ENCODE results near the gene DPP9.
"Not testable (repeated sequence)": the region's sequence is repeated elsewhere in the genome, so short reads cannot be mapped to it uniquely, and the experiment has no call there.

The DPP9 gene

DNA sequence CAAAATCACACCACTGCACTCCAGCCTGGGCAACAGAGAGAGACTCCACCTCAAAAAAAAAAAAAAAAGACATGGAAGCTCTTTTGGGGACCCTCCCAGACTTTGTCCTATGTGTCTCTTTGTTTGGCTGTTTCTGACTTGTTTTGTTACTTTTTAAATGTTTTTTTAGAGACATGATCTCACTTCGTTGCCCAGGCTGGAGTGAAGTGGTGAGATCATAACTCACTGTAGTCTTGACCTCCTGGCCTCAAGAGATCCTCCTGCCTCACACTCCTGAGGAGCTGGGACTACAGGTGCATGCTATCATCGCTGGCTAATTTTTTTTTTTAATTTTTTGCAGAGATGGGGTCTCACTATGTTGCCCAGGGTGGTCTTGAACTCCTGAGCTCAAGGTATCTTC, 16.4 kb upstream of the DPP9 start:
- DNase-seq (ENCODE audit: low read depth), result no peak

DNA sequence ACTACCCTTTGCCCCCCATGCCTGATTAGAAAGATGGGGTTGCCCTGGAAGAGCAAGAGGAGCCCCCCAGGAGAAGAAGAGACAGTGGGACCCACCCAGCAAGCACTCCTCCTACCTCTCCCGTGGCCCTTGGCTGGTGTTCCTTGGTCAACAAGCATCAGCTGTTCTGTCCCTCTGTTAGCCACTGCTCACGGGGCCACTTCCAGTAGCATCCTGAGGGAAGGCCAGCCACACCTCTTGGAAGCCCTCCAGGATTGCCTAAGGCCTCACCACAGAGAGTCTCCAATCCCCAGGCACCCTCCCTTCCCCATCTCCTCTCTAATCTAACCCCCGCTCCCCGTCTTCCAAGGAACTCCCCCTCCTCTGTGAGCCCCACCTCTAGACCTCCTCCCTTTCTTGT, 15.1 kb upstream of the DPP9 start:
- no peak for DNase-seq (ENCODE audit: low read depth)

DNA sequence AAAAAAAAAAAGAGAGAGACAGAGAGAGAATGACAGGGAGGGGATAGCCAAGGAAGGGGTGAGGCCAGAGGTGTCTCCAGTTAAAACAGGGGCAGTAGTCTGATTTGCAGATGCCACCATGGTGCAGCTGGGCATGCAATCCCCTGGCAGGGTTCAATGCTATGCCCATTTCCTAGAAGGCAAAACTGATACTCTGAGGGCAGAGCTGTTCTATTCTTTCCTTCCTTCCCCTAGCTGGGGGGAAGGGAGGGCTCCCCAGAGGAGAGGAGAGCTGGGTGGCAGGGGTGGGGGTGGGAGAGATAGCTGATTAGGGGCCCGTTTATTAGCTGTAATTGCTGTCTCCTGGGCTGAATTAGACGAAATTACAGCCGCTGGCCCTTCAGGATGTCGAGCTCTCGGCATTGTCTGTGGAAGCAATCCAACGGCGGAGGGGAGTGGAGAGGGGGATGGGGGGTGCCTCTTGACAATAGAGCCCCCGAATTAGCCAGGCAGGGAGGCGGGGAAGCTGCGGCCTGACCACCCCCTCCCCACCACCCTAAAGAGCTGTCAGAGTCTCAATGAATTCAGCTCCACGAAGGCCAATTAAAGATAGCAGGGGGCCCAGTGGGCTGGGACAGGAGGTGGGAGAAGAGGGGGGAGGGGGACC, 14.4 kb upstream of the DPP9 start:
- DNase-seq (ENCODE audit: low read depth), result no peak

DNA sequence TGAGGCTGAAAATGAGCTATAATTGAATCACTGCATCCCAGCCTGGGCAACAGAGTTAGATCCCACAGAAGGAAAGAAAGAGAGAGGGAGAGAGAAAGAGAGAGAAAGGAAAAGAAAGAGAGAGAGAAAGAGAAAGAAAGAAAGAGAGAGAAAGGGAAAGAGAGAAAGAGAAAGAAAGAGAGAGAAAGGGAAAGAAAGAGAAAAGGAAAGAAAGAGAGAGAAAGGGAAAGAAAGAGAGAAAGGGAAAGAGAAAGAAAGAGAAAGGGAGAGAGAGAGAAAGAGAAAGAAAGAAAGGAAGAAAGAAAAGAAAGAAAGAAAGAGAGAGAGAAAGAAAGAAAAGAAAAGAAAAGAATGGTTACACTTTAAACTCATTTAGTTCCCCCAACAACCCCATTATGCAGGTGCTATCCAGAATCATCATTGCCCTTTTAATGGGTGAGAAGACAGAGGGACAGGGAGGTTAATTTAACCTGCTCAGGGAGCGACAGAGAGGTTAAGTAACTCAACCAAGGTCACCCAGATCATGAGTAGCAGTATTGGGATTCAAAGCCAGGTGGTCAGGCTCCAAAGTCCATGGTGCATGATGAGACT, 10.2 kb upstream of the DPP9 start:
- DNase-seq (ENCODE audit: low read depth), result no peak

DNA sequence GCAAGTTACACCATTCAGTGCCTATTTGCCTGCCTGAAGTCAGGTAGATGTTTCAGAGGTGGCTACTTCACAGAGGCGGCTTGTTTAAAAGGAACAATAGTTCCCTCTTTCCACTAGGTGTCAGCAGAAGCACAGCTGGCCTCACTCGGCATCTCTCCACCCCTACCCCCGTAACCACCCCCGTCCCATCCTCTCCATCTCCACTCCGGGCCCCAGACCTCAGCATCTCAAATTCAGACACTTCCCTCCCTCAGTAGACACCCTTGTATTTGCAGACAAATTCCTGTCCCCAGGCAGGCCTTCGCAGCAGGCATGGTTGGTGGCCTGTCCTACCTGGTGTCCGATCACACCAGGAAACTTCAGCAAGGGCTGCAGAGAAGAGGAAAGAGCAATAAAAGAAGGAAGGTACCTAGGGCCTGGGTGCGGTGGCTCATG, 9.1 kb upstream of the DPP9 start:
- DNase-seq (ENCODE audit: low read depth), result peak; percentile 29

DNA sequence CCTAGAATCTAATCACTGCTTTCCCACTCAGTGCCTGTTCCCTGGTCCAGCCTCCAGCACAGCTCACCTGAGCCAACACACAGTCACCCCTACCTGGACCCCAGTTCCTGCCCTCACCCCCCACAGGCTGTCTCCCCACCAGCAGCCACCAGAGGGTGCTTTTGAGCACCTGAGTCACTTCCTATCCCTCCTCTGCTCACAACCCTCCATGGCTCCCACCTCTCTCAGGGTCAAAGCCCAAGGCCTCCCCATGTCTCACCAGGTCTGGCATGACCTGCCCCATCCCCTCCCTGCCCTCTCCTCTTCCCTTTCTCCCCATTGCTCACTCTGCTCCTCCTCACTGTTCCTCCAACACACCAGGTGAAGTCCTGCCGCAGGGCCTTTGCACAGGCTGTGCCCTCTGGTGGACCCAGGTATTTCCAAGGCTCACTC, 7.1 kb upstream of the DPP9 start:
- DNase-seq (ENCODE audit: low read depth), result peak; percentile 17

DNA sequence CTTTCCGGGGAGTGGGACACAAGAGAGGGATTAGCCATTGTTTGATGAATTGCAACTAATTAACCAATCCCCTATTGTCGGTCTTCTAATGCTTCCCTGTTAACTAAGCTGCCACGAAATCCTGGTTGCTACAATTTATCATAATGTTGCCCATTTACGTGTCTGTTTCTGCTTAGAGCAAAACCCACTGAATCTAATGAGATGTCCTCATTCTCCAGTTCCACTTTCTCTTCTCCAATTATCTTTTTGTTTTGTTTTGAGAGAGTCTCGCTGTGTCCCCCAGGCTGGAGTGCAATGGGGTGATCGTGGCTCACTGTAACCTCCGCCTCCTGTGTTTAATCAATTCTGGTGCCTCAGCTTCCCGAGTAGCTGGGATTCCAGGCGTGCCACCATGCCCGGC, 5.2 kb upstream of the DPP9 start:
- no peak for DNase-seq (ENCODE audit: low read depth)

DNA sequence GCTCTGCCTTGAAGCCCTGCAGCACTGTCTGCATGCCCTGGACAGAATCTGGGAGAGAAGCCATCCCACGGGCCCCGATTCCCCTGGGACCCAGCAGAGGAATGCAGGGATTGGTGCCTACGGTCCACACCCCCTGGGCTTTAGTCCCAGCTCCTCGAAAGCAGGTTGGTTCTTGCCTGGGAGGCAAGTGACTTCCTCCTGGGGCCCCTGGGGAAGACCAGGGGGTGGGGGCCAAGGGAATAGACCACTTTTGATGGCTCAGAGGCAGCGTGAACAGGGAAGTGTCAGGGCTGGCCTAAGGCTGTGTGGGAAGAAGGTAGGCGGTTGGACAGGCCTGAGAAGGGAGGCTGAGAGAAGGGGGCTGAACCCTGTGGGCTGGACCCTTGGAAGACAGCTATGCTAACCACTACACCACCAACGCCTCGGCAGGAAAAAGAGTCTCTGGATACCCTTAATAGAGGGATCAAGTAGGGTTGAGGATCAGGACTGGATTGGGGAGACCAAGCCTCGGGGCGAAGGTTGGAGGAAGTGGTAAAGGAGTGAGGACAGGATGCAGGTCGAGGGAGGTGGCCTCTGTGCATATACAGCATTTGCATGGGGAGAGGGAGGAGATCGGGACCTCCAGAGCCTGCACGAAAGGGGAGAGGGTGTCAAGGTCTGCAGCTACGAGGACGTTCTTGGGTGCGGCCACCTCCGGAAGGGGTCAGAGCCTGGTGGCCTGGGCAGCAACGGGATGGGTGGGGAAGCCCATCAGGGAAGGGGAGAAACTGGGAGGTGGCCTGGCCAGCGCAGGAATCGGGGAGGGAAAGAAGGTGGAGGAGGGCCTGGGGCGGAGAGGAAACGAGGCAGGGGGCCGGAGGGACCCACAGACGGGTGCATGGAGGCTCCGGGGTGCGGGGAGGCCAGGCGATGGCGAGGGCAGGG, 709 bp downstream of the DPP9 start:
- peak; percentile 5 for DNase-seq (ENCODE audit: low read depth)

DNA sequence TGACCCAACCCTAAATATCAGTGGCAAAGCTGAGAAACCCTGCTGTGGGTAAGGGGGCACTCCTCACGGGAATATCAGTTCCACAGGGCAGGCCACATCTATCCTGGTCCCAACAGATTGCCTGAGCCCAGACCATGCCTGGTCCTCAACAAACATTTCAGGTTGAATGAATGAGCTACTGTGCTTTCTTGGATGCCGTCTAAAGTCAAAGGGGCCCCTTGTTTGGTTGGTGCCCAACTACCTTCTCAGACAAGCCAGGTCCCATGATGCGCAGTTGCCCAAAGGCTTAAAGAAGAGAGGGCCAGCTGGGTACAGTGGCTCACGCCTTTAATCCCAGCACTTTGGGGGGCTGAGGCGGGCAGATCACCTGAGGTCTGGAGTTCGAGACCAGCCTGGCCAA, 2.4 kb downstream of the DPP9 start:
- DNase-seq (ENCODE audit: low read depth), result no peak

DNA sequence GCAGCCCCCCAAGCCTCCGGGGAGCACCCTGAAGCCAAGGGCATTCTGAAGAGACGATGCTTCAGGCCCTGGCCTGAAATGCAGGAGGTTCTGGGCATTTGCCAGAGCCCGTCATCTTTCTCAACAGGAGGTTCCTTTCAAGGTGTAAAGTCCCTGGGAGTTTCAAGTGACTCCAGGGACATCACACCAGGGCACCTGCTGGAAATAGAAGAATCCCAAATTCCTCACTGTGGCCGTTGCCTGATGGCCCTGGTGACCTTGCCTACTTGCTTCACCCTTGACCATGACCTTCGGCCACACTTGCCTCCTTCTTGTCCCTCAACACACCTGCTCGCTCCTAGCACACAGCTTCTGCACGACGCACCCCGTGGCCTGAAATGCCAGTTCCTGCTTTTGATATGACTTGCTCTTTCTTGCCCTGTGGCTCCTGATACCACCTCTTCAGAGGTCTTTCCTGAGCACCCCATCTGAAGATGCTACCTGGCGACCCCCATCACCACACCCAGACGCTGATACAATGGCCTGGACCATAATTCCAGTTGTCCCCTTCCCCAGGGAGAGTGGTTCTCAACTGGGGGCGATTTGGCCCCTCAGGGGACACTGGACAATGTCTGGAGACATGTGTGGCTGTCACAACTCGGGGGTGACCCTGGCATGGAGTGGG, 3.5 kb downstream of the DPP9 start:
- no peak for DNase-seq (ENCODE audit: low read depth)

DNA sequence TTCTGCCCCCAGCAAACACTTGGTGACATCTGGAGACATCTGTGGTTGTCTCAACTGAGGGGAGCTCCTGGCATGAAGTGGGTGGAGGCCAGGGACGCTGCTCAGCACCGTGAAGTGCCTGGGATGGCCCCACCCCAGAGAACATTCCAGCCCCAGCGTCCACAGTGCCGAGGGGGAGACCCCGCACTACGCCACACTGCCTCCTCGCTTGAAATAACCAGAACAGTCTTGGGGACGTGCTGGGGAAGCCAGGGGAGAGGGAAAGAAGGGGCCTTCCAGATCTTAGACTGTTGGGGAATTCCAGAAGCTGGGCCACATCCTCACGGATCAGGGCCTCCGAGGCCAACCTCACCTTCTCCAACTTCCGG, 4.2 kb downstream of the DPP9 start:
- no peak for DNase-seq (ENCODE audit: low read depth)

DNA sequence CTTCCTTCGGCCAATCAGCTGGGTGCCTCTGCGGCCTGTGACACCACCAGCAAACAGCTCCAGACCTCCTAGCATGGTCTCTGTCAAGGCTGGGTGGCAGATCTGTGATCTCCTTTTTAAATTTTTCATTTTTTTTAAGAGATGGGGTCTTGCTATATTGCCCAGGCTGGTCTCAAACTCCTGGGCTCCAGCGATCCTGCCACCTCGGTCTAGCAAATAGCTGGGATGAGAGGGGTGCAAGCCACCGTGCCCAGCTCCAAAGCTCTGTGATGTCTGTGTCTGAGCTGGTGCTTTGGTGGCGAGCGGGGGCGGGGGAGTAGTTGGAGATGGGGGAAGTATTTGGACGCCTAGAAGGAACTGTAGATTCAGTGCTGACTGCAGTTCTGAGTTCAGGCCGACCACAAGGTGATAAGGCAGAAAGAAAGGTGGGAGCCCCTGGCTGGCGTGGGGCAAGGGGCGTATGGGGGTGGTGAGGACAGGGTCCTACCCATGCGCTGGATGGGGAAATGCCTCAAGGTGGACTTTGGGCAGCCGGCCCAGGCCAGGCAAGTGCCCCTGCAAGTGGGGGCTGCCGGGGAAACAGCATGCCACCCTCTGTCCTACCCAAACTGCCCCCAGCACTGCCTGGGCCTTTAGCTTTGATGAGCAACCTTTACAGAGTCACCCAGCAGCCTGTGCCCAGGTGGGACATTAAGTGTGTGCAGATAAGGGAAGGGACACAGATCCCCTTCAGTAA, 5.5 kb downstream of the DPP9 start:
- DNase-seq (ENCODE audit: low read depth), result no peak

DNA sequence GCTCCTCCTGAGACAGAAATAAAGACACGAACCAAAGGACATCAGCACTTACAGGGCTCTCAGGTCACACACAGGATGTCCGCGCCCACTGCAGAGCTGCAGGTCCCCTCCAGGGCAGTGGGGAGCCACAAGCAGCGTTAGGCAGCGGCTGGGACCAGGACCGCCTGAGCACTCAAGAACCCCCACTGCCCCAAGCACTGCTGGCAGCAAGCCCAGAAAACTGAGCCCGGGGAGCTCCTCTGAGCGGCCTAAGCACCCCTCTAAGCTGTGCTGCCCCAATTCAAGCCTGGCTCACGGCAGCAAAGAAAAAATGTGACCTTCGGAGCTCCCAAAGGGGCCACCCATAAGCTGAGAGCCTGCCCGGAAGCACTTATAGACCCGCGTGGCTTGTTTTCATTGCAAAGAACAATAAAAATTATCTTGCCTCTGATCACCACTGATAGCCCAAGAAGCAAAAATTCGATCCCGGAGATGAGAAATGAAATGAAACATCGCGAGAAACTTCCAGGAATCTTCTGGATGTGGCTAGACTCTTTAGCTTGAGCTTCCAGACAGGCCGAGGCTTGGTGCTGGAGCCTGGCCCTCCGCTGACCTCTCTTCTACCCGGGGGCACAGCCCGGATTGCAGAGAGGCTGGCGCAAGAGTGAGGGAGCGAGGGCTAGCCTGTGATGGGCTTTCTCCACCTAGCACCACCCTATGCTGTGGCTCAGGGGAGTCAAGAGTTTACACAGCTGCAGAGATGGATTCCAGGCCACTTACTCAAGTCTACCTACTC, 6.3 kb downstream of the DPP9 start:
- DNase-seq (ENCODE audit: low read depth), result no peak

DNA sequence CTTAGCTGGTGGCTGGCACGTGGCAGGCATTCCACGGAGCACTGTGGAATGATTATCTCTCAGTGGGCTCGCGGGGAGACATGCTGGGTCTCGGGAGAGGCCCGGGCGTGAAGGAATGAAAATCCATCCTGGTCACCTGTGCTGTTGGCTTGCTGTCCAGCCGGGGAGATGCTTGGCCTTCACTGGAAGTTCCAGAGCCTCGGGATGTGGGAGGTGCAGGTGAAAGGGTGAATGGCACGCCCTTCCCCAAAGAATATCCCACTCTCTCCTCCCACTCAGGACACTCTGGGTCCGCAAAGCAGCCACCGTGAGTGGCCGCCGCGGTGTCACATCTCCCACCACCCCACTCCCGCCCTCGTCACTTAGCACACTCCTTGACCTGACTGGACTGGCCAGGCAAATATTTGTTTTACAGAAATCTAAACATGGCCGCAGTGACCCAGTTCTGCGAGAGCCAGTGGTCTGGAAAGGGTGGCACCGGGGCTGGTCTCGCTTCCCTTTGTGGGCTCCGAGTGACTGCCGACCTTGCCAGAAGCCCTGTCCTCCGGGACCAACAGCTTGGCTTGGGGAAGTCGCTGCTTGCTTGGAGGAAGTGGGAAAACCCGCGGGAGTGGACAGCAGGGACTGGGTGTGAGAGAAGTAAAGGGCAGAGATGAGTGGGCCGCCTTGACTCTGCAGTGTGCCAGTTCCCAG, 8.0 kb downstream of the DPP9 start:
- no peak for DNase-seq (ENCODE audit: low read depth)

DNA sequence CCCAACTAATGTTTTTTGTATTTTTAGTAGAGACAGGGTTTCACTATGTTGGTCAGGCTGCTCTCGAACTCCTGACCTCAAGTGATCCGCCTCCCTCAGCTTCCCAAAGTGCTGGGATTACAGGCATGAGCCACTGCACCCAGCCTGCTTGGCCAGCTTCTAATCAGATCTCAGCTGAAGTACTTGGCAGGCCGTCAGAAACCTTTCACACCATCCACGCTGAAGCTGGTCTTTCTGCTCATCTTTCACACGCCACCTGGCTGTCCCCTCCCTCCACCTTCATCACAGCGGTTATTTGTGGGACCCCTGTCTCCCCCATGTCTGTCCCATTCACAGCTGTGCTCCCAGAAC, 8.5 kb downstream of the DPP9 start:
- DNase-seq (ENCODE audit: low read depth), result not testable (repeated sequence)

DNA sequence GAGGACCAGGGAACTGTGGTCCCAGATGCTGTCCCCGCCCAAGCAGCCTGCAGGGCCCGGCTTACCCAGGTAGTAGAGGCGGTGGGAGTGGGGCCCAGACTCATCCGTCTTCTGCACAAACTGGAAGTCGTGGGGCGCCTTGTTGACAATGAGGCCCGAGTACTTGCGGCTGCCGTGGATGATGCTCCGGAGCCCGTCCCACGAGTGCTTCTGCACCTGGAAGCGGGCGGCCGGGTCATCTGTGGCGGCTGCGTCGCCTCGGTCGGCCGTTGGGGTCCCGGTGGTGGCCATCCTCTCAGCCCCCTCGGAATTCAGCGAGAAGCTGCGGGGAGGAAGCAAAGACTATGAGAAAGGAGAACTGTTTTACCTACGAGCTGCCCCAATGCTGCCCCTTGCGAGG, 9.6 kb downstream of the DPP9 start:
- no peak for DNase-seq (ENCODE audit: low read depth)

DNA sequence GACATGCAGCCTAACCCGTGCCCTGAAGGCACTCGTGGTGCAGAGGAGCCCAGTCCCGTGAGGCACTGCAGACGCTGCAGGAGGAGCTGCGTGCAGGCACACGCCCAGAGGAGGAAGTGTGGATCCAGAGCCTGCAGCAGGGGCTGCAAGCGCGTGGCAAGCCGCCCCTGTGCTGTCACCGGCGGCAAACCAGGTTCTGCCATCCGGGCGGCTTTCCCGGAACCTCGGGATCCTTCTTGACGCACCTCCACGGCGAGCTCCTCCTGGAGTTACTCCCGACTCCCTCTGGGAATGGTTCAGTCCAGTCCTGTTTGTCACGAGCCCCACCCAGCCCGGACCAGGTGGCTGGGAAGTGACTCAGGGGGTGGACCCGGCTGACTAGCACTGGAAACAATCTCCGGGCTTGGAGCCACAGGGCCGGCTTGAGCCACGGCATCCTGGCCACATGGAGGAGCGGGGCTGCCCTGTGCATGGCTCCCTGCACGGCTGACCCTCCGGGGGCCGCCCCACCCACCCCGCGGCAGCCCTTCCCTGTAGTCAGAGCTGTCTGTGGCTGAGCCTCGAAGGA, 10.2 kb downstream of the DPP9 start:
- no peak for DNase-seq (ENCODE audit: low read depth)

DNA sequence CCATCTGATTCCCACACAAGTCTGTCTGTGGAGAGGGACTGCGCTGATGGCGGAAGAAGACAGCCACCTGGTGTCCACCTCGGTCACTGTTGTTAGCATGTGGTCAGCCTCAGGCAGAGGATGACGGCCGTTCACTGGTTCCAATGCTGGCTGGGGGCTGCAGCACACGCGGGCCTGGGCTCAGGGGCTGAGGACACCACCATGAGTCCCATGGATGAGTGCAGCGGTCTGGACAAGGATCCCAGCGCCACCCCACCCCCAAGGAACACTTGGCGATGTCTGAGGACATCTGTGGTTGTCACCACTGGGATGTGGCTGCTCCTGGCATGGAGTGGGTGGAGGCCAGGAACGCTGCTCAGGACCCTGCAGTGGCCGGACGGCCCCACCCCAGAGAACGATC, 10.9 kb downstream of the DPP9 start:
- DNase-seq (ENCODE audit: low read depth), result no peak

DNA sequence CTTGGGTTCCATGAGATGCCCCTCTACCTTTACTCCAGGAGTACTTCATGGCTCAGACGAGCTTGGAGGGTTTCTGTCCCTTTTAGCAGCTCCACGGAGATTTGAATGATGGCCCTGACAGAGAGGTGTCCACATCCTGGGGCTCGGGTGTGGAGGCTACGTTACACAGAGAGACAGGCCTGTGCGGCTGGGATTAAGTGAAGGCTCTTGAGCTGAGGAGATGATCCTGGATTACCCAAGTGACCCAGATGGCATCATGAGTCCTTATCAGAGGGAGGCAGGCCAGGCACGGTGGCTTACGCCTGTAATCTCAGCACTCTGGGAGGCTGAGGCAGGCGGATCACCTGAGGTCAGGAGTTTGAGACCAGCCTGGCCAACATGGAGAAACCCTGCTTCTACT, 12.4 kb downstream of the DPP9 start:
- DNase-seq (ENCODE audit: low read depth), result no peak

DNA sequence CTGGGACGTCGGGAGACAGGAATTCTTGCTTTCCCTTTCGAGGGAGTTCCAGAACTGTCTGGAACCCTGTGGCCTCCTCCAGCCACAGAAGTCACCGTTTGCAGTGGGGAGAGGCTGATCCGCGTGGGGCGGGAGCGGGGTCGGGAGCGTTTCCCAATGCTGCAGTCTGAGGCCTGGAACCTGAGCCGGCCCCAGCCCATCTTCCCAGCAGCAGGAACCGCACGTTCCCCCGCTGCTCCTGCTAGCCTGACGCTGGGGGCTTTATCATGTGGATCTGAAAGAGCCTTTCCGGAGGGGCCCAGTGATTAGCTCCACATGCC, 13.4 kb downstream of the DPP9 start:
- DNase-seq (ENCODE audit: low read depth), result no peak
